Stimulated activated CD8-positive, alpha-beta memory T cell treated with anti-CD3 and anti-CD28 coated beads, Interleukin-15, amount 100 ng/mL, for 1 hour (primary cell): ENCODE results near the gene TREM1.
"Not testable (repeated sequence)": the region's sequence is repeated elsewhere in the genome, so short reads cannot be mapped to it uniquely, and the experiment has no call there.

Source experiments
- DNase-seq: peaks from one replicate; pipeline ENCODE4 v3.0.0-alpha.2; 2020; ENCODE audit warnings: low read depth

Gene TREM1

DNA sequence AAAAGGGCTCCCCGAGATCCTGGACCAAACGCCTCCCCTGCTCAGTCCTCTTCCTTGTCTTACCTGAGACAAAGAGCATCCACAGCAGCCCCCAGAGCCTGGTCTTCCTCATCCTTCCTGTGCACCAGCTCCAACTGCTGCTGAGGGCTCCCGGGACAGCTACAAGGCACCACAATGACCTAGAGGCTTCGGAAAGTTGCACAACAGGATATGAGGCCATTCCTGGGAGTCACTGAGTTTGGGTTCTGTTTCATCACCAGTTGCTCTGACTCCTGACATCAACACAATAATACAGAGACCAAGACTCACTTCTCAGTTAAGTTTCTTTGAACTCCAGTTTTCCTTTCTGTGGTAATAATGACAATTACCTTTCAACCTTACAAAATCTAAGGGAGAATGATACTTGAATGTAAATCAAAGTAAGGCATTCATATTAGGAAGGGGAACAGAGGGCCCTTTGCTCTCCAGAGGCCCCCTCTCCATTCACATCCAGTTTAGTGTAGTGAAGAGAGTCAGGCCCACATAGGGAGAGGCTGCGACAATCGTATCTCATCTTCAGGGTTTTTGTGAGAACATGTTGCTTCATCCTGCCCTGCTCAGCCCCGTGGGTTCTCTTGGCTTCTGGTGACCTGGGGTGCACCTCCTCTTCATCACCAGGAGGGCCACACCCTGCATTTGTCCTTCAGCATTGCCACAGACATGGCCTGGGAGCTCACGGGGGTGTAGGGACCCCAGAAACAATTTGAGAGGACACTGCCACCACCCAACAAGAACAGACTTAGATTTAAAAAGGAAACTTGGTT is at the start of gene TREM1:
TSS of gene TREM1 (minus strand) at position 139 of the 803 bp plus-strand sequence. CDS start at position 112, 27 bp downstream.
- DNase-seq: no peak

DNA sequence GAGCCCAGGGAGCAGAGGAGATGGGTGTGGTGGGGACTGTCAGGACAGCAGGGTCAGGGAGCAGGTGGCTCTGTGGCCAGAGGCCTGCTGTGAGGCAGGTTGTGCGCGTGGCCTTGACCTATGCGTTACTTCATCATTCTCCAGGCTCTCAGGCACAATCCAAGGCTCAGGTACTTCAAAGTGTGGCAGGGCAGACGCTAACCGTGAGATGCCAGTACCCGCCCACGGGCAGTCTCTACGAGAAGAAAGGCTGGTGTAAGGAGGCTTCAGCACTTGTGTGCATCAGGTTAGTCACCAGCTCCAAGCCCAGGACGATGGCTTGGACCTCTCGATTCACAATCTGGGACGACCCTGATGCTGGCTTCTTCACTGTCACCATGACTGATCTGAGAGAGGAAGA is 49.5 kb upstream of the TREM1 start:
- DNase-seq: no peak

DNA sequence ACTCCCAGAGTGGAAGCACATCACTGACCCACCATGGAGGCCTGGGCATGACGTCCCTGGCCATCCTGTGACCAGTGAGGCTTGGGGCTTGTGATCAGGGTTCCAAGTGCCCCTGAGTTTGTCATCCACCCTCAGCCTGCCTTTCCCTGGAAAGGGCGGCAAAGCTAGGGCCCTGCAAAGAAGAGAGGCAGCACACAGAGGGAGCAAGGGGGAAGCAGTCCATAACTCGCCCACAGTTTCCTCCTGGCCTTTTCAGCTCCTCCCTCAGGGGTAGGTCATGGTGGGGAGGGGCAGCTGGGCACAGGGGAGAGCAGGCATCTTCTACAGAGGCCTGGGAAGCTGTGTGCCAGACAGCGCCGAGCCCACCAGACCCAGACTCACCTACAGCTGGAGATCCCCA is 48.8 kb upstream of the TREM1 start, which contains the start of gene NCR2:
TSS of gene NCR2 (plus strand) at position 313 of the 400 bp plus-strand sequence. CDS start 269 bp downstream, outside the sequence.
- DNase-seq: no peak

DNA sequence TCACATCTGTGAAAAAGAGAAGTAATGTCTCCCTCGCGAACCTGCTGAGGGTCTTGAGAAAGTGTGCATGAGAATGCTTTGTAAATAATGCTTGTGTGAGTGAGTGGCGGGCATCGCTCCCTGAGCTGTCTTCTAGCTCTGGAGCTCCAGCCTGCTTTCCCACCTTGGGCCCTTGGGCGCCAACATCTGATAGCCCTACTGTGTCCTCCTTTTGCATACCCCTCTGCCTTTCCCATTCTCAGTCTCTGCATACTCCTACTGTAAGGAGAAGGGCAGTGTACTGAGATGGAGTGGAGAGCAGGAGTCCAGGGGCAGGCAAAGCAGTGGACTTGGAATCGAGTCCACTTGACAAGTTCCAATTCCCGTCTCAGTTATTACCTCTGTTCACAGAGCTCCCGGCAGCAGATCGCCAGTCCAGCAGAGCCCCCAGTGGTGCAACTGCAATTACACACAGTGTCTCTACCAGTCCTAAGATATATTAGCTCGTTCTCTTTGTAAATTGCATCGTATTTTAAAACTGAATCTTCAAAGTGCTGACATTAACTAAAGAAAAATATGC is 48.1 kb upstream of the TREM1 start:
- DNase-seq: no peak

DNA sequence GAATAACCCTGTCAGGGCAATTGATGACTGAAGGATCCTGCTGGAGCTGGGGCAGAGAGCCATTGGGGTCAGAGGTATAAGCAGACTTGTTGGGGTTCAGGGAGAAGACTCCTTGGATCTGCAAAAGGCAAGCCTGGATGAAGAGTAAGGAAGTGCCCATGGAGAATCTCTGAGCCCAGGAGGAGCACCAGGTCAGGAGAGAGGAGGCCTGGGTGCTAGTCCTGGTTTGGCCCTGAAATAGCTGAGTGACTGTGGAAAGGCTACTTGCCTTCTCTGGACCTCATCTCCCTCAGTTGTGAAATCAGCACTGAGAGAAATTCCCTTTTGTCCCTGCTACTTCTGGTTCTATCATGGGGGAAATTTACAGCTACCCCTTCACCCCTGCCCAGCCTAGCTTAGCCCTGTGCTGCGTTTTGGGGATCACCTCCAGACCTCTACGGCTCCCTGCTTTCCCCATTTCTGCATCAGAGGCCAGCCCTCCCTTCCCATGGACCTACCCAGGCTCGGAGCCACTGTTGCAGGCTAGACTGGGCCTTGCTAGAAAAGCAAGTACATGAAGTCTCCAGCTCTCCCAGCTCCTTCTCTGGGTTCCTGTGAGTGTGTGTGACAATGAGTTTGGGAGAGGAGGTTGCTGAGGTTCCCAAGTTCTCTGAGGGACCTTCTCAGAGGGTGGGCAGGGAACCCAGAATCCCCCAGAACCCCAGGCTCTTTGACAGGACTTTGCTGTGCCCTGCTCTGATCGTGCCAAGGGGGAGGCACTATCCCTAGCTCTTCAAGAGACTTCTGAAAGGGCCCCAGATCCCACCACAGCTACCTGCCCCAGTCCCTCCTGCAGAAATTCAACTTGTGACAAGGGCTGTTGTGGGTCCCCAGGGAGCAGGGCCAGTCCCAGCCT is 46.6 kb upstream of the TREM1 start:
- no peak for DNase-seq

DNA sequence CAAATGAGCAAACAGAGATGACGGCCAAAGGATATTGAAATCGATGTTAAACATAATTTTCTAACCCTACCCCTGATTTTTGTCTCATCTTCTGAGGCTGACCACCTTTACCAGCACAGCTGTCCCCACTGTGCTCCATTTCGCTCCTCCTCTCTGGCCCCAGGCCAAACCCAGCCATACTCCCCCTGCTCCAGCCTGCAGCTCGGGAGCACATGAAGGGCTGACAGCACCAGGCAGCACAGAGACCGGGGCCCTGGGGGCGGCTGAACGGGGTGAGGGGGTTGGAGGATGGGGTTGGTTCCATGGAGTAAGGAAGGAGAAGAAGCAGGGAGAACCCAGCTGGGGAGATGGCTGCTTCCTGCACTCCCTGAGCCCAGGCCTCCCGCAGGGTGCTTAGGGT is 45.8 kb upstream of the TREM1 start:
- DNase-seq: no peak

DNA sequence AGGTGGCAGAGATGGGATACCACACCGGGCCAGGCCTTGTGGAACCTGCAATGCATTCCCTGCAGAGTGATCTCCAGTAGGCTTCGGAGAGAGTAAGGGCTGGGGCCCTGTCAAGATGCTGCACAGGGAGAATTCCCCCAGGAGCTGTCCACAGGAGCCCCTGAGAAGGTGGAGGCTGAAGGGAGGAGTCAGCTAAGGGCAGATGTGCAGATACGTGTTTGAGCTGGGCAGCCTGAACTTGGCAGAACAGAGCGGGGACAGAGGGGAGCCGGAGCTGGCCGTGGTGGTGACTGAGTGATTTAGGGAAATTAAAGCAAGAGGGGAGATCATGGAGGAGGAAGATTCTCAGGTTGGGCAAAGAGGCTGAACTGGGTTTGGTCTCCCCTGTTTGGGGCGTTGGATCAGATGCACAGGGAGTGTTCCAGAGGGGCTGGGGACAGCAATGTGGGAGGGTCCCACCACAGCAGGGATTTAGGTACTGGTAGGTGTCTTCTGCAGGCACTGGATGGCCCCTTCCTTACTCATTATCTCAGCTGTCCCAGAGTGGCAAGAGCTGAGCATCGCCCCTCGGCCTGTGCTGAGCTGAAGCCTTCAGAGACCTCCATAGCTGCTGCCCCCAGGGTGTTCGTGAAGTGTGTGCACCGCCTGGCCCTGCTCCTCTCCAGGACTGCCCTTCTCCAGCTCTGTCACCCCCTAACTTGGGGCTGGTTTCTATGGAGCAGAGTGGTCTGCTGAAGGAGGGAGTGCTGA is 45.1 kb upstream of the TREM1 start:
- no peak for DNase-seq

DNA sequence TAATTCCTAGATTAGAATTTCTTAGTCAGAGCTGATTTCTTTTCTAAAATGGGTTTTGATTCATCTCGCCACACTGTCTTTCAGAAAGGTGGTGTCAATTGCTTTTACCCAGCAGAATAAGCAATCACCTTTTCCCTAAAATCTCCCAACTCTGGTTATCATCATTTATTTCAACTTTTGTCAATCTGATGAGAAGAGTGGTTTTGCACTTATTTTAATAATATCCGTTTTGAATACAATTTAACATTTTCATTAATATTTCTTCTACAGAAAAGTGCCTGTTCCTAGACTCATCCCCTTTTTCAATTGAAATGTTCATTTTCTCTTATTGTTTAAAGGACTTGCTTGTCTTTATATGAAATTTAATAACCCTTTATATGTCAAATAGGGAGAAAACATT is 40.7 kb upstream of the TREM1 start:
- DNase-seq: no peak

DNA sequence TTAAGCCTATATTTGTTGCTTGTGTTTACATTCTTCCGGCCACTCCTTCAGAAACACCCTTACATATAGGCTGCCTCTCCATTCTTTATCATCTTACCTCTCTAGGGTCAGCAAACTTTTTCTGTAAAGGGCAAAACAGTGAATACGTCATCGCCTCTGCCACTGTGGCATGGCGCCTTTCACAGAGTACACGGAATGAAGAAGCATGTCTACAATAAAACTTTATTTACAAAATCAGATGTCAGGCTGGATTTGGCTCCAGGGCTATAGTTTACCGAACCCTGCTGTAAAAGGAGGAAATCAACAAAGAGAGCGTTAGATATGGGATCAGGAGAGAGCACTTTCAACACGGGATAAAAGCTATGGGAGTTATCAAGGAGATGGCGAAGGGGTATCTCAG is 39.6 kb upstream of the TREM1 start:
- DNase-seq: no peak

DNA sequence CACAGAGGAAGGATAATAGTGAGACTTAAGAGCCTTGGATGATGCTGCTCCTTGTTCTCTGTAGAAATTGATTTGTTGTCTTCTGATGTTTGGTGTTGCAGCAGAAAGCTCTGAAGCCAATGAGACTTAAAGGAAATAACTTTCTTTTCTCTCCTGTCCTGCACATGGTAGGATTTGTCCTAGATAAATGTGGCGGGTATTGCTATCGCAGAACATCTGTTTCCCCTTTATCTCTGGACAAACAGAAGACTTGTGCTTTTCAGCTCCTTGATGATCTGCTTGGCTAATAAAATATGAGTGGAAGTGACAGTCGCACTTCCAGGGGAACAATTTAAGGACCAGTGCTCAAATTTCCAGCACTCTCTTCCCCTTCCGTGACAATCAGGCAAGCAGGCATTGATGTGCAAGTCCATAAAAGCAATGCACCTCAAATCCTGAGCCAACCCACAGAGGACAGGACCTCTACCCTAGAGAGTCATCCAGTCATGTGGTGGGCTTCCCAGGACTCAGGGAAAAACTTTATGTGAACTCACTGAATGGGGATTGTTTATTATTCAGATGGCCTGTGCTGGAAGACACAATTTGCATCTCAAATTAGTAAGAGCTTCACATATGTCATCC is 39.1 kb upstream of the TREM1 start:
- no peak for DNase-seq

DNA sequence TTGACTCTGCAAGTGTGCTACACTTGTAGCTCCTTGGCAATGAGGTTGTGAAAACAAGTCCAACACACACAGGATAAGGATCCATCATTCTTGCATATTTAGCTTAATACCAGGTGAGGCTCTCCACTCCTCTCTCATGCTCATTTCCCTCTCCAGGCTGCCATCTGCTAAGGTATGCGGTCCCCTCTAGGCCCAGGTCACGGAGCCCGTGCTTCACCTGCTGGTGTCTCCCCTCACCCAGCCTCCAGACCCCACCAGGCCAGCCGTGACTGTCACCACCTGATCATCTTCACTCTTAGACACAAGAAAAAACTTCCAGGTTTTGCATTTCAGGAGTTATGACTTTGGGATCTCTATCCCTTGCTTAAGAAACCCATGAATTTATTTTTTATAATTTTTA is 34.7 kb upstream of the TREM1 start:
- no peak for DNase-seq

DNA sequence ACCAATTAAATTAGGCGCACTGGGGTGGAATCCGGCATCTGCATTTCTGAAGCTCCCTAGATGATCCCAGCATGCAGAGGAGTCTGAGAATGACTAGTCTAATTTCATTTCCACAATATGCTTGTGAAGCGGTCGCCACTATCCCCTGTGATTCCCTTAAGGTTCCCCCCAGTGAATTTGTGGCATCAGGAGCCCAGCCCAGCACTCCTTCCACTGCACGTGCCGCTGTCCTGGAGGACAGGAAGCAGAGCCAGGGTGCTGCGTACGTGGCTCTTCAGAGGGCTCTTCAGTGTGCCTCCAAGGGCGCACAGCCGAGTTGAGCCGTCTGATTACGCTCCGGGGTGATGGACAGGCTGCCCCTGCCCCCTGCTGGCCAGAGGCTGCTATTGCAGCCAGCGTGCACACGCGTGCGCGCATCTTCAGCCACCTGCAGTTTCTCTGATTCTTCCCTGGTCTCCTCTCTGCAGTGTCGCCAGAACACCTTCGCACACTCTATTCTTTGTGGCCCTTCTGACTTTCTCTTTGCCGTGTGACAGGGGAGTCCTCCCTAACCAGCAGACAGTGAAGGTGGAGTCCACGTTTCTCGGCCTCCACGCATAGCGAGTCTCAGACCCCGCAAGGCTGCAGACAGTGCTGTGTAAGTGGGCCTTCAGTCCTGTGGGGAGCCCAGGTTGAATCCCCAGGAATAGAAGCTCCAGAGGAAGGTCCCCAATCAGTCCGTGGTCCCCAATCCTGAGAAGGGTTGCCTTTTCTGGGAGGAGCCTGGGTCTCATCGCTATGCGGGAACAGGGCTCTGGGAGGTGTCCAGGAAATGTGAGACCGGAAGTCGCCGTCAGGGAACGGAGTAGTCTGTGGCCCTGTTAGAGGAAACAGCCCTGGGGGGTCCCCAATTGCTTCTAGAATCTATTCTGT is 32.4 kb upstream of the TREM1 start:
- peak; percentile 59 for DNase-seq

DNA sequence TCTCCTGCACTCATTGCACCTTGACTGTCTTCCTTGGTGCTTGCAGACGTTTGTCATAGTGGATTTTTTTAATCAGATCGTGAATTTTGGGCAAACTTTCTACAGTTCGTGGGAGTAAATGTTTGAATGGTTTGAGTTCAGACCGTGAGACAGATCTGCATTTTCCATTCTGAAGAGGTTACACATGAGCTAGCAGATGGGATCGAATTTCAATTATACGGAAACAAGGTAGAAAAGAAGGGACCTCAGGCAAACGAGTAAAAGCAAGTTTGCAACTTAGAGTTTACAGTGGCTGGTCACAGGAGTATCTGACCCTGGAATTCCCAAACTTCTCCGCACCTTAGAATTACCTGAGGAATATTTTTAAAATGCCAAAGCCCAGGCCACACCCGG is 31.8 kb upstream of the TREM1 start:
- no peak for DNase-seq

DNA sequence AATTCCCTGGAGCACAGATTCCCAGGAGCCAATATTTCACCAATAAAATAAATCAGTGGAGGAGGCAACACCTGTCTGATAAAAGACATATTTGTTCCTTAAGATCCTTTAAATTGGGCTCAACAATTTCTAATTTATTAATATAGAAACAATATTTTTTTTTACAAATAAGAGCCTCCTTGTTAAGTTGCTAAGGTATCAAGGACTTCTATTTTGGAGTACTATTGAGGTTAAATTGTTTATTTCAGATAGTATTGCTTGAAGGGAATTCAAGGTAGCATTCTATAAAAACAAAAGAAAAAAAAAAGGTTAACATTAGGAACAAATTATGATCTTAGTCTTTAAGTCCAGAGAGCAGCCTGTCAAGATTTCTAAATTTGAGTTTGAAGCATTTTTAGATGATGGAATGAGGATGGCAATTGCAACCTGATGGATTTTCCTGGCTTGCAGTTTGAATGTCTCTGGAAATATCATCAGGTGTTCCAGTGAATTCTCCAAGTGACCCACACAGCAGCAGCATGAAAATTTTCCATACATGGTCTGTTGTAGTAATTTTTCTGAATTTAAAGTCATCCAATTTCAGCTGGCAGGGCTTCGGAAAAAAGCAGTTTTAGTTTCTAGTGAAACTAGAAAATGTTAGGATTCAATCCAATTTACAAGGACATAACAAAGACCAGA is 29.6 kb upstream of the TREM1 start:
- no peak for DNase-seq

DNA sequence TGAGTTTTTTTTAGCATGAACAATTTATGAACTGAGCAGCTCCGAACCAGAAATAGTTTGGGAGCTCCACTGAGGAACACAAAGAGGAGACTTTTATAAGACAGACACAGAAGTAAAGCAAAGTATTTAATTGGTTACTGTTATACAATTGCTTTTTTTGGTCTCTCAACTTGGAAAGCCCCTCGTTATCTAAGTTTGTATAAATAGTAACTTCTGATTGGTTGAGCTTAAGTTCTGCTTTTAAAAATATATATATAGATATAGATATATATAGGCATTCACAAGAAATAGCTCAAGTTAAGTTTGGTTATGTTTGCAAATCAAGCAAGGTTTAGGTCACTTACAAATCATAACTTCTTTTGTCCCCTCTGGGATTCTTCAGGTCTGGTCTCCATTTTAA is 28.7 kb upstream of the TREM1 start:
- no peak for DNase-seq

DNA sequence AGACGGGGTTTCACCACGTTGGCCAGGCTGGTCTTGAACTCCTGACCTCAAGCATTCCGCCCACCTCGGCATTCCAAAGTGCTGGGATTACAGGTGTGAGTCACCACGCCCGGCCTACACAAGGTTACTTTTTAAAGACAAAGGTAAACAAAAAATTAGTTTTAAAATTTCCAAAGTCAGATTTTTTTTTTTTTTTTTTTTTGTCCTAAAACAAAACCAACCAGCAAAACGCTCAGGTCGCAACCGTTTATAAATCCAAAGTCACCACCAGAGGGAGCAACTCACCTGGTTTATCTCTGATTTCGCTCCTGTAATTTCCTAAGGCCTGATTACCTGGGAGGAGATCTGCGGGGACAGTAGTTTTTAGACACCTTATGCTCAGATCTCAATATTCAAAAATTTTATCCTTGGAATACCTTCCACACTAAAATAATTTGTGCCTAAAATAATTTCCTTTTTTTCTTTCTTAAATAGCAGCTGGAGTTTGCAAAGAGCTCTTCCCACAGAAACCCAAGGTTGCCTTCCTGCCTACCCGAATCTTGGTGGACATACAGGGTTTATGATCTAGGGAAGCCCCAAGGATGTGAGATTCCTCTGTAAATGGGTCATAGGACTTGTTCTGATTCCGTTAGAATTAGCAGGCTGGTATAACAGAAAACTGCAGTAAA is 19.8 kb upstream of the TREM1 start:
- peak; percentile 18 for DNase-seq

DNA sequence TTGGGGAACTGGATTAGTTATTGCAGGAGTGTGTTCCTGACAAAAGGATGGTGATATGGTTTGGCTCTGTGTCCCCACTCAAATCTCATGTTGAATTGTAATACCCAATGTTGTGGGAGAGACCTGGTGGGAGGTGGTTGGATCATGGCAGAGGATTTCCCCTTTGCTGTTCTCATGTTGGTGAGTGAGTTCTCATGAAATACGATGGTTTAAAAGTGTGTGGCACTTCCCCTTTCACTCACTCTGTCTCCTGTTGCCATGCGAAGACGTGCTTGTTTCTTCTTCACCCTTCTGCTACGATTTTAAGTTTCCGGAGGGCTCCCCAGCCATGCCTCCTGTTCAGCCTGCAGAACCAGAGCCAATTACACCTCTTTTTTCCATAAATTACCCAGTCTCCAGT is 16.2 kb upstream of the TREM1 start:
- DNase-seq: no peak

DNA sequence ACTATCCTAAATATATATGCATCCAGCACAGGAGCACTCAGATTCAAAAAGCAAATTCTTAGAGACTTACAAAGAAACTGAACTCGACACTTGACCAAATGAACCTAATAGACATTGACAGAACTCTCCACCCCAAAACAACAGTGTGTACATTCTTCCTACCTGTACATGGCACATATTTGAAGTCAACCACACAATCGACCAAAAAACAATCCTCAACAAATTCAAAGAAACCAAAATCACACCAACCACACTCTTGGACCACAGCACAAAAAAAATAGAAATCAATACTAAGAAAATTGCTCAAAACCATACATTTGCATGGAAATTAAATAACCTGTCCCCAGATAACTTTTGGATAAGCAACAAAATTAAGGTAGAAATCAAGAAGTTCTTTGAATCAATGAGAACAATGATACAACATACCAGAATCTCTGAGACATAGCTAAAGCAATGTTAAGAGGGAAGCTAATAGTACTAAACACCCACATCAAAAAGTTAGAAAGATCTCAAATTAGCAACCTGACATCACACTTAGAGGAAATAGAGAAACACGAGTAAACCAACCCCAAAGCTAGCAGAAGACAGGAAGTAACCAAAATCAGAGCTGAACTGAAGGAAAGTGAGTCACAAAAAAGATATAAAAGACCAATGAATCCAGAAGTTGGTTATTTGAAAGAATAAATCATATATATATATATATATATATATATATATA is 12.5 kb upstream of the TREM1 start:
- no peak for DNase-seq

DNA sequence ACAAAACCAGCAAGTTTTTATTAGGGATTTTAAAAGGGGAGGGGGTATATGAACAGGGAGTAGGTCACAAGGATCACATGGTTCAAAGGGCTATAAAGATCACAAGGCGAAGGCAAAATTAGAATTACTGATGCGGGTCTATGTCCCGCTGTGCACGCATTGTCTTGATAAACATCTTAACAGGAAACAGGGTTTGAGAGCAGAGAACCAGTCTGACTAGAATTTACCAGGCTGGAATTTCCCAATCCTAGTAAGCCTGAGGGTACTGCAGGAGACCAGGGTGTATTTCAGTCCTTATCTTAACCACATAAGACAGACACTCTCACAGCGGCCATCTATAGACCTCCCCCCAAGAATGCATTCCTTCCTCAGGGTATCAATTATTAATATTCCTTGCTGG is 10.8 kb upstream of the TREM1 start:
- not testable (repeated sequence) for DNase-seq
